Measurements from ENCODE around the gene ANTXR2. TPM values are rescaled to one million over a fixed set of nuclear protein-coding genes. Genes with fewer than 3 reads are reported as not detected.

ANTXR2 gene
- total and polyA plus RNA-seq, 9 of the 15 experiments (the other 6 are each of a cell fraction or from before 2014, with no cell fraction given) = 10.1 to 83.8 (median 60.3) TPM

- TF ChIP-seq, protein P1, sequence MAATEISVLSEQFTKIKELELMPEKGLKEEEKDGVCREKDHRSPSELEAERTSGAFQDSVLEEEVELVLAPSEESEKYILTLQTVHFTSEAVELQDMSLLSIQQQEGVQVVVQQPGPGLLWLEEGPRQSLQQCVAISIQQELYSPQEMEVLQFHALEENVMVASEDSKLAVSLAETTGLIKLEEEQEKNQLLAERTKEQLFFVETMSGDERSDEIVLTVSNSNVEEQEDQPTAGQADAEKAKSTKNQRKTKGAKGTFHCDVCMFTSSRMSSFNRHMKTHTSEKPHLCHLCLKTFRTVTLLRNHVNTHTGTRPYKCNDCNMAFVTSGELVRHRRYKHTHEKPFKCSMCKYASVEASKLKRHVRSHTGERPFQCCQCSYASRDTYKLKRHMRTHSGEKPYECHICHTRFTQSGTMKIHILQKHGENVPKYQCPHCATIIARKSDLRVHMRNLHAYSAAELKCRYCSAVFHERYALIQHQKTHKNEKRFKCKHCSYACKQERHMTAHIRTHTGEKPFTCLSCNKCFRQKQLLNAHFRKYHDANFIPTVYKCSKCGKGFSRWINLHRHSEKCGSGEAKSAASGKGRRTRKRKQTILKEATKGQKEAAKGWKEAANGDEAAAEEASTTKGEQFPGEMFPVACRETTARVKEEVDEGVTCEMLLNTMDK (IDR thresholded peaks at IDR 0.05; ENCODE audit: borderline replicate concordance, insufficient read depth, low read depth, low read length, poor library complexity, severe bottlenecking) = no peak
- TF ChIP-seq HDAC1 (IDR thresholded peaks at IDR 0.05) (peak in 1 of 2 experiments; percentile 88; a peak in 2 of 4 replicates), FOXK2 (conservative IDR thresholded peaks at IDR 0.05 in 1 of 2, IDR thresholded peaks at IDR 0.05 in 1 of 2; ENCODE audit: low read depth in 2 of 2) (peak; percentile 27 to 51; a peak in 2 of 4 replicates), FOXJ2 (tag; IDR thresholded peaks at IDR 0.05) (0 out of 2 replicates have a peak, but pooled peaks have one; percentile 54), ETV6 (IDR thresholded peaks at IDR 0.05; ENCODE audit: borderline replicate concordance in 1 of 2, low read depth in 2 of 2, low read length in 1 of 2) (no peak), ETV6 (CRISPR knock-in tag; IDR thresholded peaks at IDR 0.05; ENCODE audit: borderline replicate concordance) (no peak), FOXP1 (CRISPR knock-in tag; IDR thresholded peaks at IDR 0.05) (no peak), SETDB1 (IDR thresholded peaks at IDR 0.05; ENCODE audit: low read length) (no peak), SOX6 (IDR thresholded peaks at IDR 0.05) (0 out of 2 replicates have a peak, but pooled peaks have one; percentile 31), DDX20 (tag; IDR thresholded peaks at IDR 0.05; ENCODE audit: low read depth) (no peak), HNRNPL (IDR thresholded peaks at IDR 0.05; ENCODE audit: low read depth, low read length) (no peak), ARNT (IDR thresholded peaks at IDR 0.05) (no peak), DEAF1 (CRISPR knock-in tag; IDR thresholded peaks at IDR 0.05) (0 out of 2 replicates have a peak, but pooled peaks have one; percentile 2), JUN (IDR thresholded peaks at IDR 0.05; ENCODE audit: borderline replicate concordance, low read depth, low read length) (no peak), JUN (CRISPR knock-in tag; IDR thresholded peaks at IDR 0.05; ENCODE audit: borderline replicate concordance) (no peak), GATAD2B (IDR thresholded peaks at IDR 0.05; ENCODE audit: borderline replicate concordance) (no peak), ZNF277 (CRISPR knock-in tag; IDR thresholded peaks at IDR 0.05; ENCODE audit: borderline replicate concordance) (no peak), THRAP3 (IDR thresholded peaks at IDR 0.05; ENCODE audit: borderline replicate concordance) (no peak), NFE2L1 (tag; IDR thresholded peaks at IDR 0.05; ENCODE audit: borderline replicate concordance, low read depth) (no peak), TBP (optimal IDR thresholded peaks at IDR 0.05; ENCODE audit: low read depth, low read length) (peak; percentile 38), SUPT5H (IDR thresholded peaks at IDR 0.05) (peak; percentile 80)
- TF ChIP-seq, protein P2, sequence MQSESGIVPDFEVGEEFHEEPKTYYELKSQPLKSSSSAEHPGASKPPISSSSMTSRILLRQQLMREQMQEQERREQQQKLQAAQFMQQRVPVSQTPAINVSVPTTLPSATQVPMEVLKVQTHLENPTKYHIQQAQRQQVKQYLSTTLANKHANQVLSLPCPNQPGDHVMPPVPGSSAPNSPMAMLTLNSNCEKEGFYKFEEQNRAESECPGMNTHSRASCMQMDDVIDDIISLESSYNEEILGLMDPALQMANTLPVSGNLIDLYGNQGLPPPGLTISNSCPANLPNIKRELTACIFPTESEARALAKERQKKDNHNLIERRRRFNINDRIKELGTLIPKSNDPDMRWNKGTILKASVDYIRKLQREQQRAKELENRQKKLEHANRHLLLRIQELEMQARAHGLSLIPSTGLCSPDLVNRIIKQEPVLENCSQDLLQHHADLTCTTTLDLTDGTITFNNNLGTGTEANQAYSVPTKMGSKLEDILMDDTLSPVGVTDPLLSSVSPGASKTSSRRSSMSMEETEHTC (IDR thresholded peaks at IDR 0.05) = peak; percentile 29; the same call in 1 of the 2 replicates
These were observed at the start of gene ANTXR2 (continued) for GRCh38 chr4:80072744-80073472.

Measured in K562 (cell line).